Measurements from ENCODE around the gene MYL6. TPM values are rescaled to one million over a fixed set of nuclear protein-coding genes. Genes with fewer than 3 reads are reported as not detected.
A peak's percentile ranks its signal among the peaks of the same experiment; 100 is the strongest.

The MYL6 gene
- total and polyA plus RNA-seq, 9 of the 15 experiments (the other 6 are each of a cell fraction or from before 2014, with no cell fraction given): 557 to 1,664 (median 958) TPM

DNA sequence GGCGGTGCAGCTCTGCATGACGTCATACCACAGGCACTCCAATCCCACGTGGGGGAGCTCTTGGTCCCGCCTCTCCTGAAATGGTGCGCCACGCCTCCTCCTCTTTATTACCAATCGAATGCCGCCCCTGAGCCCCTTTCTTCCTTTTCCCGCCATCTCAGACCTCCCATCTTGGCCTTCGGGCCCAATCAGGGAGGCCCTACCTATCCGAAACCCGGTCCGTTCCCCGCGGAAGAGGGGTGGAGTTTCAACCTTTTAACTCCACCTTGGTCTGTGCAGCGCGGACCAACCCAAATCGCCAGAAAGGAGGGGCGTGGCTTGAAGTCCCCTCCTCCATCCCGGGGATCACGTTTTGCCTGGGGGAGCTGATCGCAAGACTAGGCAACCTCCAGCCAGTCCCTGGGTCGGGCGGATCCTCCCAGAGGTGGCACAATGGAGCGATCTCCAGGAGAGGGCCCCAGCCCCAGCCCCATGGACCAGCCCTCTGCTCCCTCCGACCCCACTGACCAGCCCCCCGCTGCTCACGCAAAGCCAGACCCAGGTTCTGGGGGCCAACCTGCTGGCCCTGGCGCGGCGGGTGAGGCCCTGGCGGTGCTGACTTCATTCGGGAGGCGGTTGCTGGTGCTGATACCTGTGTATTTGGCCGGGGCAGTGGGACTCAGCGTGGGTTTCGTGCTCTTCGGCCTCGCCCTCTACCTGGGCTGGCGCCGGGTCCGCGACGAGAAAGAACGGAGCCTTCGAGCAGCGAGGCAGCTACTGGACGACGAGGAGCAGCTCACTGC is 30.1 kb upstream of the MYL6 start, which contains the start of gene ESYT1 (continued):
- TF ChIP-seq ATF1 (CRISPR knock-in tag; IDR thresholded peaks at IDR 0.05) (no peak), ATF1 (tag; IDR thresholded peaks at IDR 0.05) (peak; percentile 97), TRIM28 (IDR thresholded peaks at IDR 0.05) (no peak), ZNF707 (CRISPR knock-in tag; conservative IDR thresholded peaks at IDR 0.05) (no peak), PURB (CRISPR knock-in tag; IDR thresholded peaks at IDR 0.05; ENCODE audit: low read depth) (no peak), FOXK2 (conservative IDR thresholded peaks at IDR 0.05 in 1 of 2, IDR thresholded peaks at IDR 0.05 in 1 of 2; ENCODE audit: low read depth in 2 of 2) (peak; percentile 18 to 43; a peak in 2 of 4 replicates), SFPQ (IDR thresholded peaks at IDR 0.05; ENCODE audit: low read depth, low read length) (no peak), BHLHE40 (IDR thresholded peaks at IDR 0.05; ENCODE audit: low read length) (peak; percentile 99), RBM22 (IDR thresholded peaks at IDR 0.05; ENCODE audit: low read depth, low read length, poor library complexity, severe bottlenecking) (peak; percentile 95), MCM2 (IDR thresholded peaks at IDR 0.05; ENCODE audit: low read depth) (no peak)
- TF ChIP-seq, protein P1, sequence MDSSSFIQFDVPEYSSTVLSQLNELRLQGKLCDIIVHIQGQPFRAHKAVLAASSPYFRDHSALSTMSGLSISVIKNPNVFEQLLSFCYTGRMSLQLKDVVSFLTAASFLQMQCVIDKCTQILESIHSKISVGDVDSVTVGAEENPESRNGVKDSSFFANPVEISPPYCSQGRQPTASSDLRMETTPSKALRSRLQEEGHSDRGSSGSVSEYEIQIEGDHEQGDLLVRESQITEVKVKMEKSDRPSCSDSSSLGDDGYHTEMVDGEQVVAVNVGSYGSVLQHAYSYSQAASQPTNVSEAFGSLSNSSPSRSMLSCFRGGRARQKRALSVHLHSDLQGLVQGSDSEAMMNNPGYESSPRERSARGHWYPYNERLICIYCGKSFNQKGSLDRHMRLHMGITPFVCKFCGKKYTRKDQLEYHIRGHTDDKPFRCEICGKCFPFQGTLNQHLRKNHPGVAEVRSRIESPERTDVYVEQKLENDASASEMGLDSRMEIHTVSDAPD (CRISPR knock-in tag; IDR thresholded peaks at IDR 0.05): no peak
- TF ChIP-seq, protein P2, sequence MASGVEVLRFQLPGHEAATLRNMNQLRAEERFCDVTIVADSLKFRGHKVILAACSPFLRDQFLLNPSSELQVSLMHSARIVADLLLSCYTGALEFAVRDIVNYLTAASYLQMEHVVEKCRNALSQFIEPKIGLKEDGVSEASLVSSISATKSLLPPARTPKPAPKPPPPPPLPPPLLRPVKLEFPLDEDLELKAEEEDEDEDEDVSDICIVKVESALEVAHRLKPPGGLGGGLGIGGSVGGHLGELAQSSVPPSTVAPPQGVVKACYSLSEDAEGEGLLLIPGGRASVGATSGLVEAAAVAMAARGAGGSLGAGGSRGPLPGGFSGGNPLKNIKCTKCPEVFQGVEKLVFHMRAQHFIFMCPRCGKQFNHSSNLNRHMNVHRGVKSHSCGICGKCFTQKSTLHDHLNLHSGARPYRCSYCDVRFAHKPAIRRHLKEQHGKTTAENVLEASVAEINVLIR (CRISPR knock-in tag; IDR thresholded peaks at IDR 0.05): peak; percentile 49; the same call in 1 of the 2 replicates
- TF ChIP-seq, protein P3, sequence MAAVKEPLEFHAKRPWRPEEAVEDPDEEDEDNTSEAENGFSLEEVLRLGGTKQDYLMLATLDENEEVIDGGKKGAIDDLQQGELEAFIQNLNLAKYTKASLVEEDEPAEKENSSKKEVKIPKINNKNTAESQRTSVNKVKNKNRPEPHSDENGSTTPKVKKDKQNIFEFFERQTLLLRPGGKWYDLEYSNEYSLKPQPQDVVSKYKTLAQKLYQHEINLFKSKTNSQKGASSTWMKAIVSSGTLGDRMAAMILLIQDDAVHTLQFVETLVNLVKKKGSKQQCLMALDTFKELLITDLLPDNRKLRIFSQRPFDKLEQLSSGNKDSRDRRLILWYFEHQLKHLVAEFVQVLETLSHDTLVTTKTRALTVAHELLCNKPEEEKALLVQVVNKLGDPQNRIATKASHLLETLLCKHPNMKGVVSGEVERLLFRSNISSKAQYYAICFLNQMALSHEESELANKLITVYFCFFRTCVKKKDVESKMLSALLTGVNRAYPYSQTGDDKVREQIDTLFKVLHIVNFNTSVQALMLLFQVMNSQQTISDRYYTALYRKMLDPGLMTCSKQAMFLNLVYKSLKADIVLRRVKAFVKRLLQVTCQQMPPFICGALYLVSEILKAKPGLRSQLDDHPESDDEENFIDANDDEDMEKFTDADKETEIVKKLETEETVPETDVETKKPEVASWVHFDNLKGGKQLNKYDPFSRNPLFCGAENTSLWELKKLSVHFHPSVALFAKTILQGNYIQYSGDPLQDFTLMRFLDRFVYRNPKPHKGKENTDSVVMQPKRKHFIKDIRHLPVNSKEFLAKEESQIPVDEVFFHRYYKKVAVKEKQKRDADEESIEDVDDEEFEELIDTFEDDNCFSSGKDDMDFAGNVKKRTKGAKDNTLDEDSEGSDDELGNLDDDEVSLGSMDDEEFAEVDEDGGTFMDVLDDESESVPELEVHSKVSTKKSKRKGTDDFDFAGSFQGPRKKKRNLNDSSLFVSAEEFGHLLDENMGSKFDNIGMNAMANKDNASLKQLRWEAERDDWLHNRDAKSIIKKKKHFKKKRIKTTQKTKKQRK (IDR thresholded peaks at IDR 0.05; ENCODE audit: borderline replicate concordance, low read depth, low read length): no peak
- TF ChIP-seq, protein P4, sequence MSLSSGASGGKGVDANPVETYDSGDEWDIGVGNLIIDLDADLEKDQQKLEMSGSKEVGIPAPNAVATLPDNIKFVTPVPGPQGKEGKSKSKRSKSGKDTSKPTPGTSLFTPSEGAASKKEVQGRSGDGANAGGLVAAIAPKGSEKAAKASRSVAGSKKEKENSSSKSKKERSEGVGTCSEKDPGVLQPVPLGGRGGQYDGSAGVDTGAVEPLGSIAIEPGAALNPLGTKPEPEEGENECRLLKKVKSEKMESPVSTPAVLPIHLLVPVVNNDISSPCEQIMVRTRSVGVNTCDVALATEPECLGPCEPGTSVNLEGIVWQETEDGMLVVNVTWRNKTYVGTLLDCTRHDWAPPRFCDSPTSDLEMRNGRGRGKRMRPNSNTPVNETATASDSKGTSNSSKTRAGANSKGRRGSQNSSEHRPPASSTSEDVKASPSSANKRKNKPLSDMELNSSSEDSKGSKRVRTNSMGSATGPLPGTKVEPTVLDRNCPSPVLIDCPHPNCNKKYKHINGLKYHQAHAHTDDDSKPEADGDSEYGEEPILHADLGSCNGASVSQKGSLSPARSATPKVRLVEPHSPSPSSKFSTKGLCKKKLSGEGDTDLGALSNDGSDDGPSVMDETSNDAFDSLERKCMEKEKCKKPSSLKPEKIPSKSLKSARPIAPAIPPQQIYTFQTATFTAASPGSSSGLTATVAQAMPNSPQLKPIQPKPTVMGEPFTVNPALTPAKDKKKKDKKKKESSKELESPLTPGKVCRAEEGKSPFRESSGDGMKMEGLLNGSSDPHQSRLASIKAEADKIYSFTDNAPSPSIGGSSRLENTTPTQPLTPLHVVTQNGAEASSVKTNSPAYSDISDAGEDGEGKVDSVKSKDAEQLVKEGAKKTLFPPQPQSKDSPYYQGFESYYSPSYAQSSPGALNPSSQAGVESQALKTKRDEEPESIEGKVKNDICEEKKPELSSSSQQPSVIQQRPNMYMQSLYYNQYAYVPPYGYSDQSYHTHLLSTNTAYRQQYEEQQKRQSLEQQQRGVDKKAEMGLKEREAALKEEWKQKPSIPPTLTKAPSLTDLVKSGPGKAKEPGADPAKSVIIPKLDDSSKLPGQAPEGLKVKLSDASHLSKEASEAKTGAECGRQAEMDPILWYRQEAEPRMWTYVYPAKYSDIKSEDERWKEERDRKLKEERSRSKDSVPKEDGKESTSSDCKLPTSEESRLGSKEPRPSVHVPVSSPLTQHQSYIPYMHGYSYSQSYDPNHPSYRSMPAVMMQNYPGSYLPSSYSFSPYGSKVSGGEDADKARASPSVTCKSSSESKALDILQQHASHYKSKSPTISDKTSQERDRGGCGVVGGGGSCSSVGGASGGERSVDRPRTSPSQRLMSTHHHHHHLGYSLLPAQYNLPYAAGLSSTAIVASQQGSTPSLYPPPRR (CRISPR knock-in tag; IDR thresholded peaks at IDR 0.05; ENCODE audit: borderline replicate concordance): 0 out of 2 replicates have a peak, but pooled peaks have one; percentile 53

Measured in K562 (cell line).